ACHN (cell line): ENCODE data around the gene TRA2B.
"Not testable (repeated sequence)": the region's sequence is repeated elsewhere in the genome, so short reads cannot be mapped to it uniquely, and the experiment has no call there.

Experiments
- DNase-seq: peaks from one replicate; pipeline ENCODE4 v3.0.0-alpha.2; 2015
- in situ Hi-C: cut with HindIII; loops from 2 replicates; pipeline ENCODE4 v1.10.0; 2017; ENCODE audit warnings: low sequenced_read_pairs, low pct_ligation_motif_present, low pct_unique_long_range_greater_than_20kb

Gene TRA2B

DNA sequence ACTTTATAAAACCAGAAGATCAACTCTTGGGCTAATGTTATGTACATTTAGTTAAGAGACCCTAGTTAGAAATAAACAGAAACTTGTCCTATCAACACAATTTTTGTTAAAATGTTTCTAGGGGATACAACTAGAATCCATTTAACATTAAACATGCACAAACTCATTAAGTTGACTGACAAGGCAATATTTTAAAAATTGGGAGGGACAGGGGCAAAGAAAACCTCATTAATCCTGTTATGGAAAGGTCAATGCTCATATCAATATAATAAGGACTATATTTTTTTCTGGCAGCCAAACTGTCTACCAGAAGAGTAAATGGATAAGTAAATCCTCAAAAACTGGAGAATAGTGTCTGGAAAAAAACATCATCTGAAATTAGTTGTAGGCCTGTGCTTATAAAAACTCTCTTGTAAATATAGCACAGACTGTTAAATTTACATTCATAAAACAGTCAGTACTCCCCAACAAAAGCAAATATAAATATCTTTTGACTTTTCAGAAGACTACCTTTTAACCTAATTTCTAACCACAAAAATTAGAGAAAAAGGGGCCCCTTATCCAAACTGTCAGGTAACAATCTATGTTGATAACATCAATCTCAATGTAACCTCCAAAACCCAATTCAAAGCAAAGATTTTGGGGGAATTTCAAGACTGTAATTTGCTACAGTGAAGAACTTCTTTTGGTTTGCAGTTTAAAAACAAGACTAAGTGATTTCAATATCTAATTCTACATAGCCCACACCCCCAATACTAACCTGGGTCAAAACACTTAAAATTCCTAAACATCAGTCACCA, 4.2 kb downstream of the TRA2B start:
- no peak for DNase-seq
- in situ Hi-C loops: no loop called here

DNA sequence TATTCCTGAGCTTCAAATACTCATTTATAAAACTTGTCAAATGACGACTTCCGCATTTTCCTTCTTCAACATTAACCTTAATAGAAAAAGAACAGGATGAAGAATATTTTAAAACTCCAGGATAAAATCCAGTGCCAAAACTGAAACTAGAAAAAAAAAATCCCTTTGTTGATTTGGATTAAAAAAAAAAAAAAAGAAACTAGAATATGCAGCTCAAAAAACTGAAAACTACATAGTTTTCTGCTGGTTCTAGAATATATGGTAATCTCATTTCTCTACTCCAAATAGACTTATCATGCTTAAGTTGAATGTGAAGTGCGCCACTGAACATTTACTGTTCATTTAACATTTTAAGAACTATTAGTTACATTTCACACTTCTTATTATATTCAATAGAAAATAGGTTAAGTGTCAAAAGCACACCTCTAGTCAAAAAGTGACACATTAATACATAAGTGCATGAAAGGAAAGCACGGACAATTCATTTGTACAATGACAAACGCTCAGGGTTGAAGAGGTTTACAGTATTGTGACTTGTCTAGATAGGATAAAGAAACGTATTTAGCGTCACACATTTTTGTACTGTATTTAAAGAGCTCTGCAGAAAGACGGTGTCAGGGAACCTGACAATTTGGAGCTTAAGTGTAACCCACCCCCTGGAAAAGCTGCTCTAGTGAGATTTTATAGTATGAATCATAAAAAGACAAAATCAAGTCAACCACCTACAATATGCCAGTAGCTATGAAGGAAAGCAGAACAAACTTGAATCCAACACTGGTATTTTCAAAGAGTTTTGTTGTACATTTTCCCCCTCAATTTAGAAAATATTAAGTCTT, 5.8 kb downstream of the TRA2B start:
- DNase-seq: no peak
- in situ Hi-C loops: no loop called here

DNA sequence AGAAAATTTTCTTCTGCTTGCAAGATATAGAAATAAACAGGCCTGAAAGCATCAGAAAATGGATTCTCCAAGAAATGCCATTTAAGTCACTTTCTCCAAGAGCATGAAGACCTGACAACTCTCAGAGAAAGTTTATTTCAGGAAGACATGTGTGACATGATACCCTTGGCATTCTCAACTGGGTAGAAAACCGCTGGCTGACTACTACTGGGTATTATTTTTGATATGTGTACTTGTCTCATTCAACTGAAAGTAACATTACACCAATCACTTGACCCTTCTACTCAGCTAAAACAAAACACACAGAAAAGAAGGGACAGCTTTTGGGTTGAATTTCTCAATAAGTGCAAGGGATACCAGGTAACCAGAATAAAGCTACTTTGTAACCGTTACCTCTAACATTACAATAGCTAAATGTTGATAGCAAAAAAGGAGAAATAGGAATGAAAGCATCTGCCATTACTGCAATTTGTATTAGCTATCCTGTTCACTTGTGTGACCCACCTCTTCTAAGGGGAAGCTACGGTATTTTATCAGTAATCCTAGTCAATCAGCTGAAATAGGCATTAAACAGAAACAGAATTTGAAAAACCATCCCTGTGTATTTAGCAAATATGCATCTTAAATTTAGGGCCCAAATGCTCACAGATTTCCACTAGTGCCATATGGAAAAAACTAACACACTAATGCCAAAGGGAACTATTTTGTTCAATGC, 7.3 kb downstream of the TRA2B start:
- in situ Hi-C loops: no loop called here
- no peak for DNase-seq

DNA sequence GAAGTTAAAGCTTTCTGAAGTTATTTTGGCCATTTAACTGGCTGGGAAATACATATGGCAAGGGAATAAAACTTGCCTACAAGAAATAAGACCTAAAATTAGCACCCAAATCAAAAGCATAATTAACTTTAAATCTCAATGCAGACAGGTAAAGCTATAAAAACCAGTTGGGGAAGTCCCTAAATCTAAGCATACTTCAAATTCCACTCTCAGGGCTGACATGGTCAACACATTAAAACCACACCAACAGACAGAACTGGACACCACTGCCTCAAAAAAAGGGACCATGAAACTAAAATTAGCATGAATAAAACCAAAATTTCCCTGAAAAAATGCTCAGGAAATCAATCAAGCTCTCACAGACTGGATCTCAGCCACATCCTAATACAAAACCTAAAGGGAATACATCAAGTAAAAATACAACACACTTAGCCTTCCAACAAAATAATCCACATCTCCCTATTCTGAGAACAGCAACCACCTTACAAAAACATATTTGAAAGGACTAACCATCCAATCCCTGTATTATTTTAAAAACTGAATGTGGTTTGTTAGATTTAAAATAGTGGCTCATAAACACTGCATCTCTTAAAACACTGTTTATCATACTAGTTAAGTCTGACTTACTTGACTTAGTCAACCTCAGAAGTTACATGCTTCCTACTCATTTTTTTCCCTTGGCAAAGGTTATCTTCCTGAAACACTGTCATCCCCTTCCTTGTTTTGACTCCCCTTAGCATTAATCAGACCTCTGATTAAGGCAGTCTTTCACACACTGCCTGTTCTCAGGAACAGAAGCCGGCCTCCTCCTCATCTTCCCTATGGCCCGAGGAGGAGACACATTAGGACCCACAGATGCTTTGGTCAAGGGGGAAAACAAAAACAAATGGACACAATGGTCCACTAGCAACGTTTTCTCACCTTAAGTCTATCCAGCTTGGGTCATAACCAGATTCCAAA, 8.3 kb downstream of the TRA2B start:
- in situ Hi-C loops: no loop called here
- DNase-seq: no peak

DNA sequence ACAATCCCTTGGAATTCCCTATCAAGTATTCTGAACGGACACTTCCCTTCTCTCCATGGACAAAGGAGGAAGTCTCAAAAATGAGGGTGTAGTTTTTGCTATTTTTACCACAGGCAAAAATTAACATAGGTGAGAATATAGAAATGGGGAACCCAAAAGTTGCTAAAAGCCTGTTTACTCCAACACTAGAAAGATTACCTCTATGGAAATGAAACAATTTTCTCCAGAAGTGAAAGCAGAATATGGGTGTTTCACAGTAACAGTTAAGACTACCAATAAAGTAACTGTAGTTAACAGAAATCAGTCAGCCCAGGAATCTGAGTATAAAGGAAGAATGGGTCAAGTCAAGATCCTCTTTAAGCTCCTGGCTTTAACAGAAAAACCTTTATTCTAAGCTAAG, 9.3 kb downstream of the TRA2B start:
- no peak for DNase-seq
- in situ Hi-C loops: no loop called here

DNA sequence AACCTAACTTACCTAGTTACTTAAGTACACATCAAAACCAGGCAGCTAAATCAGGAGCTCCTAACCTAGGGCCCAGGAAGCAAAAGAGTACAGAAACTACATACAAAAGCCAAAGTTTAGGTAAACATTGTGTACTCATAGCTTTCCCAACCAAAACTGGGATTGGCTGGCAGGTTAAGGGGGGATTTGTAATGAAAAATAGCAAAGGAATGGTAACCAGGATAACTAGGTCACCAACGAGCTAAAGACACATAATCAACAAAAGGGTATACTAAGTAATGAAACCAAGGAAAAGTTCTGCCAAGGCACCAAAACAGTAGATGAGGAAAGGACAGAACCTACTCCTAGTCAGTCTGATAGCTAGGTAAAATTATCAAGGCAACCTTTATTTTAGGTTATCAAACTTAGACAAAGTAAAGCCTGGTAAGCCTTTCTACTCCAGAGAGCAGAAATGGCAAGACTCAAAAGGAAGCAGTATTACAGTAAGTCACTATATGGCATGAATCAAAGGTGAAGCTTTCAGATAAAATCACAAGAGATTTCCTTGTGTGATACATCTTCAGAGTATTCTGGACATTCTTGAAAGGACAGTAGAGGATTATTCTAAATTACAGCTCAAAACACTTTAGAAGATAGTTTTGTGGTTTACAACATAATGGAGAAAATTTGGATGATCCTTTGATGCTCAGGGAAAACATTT, 10.2 kb downstream of the TRA2B start:
- in situ Hi-C loops: no loop called here
- no peak for DNase-seq

DNA sequence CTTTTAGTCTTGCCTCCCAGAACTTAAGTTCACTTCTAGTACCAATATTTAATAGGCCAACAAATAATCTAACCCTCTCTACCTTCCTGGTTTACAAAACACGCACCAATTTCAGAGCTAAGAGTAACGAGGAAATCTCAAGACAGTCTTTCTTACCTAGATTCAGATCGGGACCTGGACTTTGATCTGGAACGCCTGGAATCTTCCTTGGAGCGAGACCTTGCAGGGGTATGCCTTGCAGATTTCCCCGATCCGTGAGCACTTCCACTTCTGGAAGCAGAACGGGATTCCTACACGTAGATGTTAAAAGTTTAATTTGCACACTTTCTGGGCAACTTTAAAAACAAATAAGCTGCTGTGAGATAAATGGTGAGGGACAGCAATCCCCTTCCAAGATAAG, 11.4 kb downstream of the TRA2B start:
- no peak for DNase-seq
- in situ Hi-C loops: no loop called here

DNA sequence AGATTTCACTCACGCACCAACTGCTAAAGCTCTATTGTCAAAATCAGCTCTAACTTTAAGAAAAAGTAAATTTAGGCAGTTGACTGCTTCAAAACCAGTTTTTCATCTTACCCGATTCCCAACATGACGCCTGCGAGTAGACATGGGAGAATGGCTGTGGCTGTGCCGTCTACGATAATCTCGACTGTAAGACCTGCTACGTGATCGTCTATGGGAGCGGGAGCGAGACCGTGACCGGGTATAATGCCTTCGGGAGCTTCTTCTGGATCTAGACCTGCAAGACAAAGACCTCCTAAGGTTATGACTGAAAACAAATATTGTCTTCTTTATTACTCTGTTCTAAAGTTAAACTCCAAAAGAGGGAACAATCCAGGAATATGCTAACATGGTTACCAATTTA, 12.5 kb downstream of the TRA2B start:
- in situ Hi-C loops: no loop called here
- DNase-seq: no peak

DNA sequence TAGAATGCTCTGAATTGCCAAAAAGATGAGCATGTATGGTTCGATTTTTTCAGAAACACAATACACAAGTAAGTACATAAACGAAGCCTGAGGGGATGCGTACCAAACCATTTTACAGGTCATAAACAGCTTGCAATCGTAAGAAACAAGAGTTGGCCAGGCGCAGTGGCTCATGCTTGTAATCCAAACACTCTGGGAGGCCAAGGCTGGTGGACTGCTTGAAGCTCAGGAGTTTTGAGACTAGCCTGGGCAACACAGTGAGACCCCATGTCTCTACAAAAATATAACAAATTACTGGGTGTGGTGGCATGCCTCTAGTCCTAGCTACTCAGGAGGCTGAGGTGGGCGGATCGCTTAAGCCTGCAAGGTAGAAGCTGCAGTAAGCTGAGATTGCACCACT, 13.4 kb downstream of the TRA2B start:
- in situ Hi-C loops: no loop called here
- DNase-seq: no peak

DNA sequence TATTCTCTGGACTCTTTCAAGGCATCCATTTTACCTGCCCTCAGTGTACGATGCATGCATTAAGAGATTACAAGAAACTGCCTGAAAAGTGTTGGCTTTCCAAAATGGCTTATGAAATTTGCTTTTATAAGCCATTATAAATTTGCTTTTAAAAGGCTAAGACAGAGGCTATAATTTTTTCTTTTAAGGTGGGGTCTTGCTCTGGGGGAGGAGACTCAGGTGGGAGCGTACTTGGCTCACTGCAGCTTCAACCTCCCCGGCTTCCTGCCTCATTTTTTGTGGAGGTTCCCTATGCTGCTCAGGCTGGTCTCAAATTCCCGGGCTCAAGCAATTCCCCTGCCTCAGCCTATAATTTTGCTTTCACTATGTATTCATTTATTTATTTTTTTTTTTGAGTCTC, 17.6 kb downstream of the TRA2B start:
- in situ Hi-C loops: no loop called here
- DNase-seq: no peak

DNA sequence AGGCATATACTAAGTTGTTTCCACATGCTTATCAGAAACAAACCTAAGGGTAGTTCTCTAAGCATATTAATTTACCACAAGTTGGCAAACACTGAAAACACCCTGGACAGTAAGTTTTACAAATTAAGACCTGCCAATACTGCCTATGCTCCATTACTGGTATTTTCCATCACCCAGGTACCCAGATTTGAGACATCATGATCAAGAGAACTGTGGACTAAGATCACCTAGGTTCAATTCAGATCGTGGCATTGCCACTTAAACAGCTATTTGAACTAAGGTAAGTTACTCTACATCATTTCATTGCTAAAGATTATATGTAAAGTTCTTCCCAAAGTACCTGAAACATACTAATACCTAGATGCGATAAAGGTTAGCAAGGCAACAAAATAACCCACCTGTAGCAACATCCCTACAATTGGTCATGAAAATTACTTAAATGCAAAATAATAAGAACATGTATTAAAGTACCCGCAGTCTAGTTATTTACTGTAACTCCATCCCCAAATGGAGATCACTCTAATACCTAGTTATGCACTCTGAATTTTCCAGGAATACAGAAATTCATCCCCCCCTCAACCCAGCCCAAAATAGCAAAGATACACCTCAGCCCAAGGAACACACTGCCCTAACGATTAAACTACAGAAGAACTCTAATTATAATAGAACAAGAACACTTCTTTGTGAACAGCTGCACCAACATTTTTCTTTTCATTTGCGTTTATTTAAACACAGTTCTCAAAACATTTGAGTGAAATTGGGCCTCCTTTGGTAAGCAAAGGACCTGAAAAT, 21.6 kb downstream of the TRA2B start:
- in situ Hi-C loops: no loop called here
- DNase-seq: no peak

DNA sequence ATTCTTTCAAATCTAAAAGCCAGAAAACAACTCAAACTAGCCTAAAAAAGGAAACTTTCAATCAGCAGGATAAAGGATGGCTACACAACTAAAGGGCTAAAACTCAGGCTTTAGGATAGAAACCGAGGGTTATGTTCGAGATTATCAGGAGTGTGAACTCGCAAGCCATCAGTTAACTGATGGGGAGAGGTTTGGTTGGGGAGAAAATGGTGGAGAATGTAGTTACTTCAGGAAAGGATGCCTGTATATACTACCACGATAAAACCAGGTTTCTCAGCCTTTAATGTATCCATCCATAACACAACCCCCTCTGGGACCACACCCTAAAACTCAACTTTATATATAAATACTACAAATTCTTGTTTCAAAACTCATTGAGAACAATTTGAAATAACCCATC, 22.2 kb downstream of the TRA2B start:
- no peak for DNase-seq
- in situ Hi-C loops: no loop called here

DNA sequence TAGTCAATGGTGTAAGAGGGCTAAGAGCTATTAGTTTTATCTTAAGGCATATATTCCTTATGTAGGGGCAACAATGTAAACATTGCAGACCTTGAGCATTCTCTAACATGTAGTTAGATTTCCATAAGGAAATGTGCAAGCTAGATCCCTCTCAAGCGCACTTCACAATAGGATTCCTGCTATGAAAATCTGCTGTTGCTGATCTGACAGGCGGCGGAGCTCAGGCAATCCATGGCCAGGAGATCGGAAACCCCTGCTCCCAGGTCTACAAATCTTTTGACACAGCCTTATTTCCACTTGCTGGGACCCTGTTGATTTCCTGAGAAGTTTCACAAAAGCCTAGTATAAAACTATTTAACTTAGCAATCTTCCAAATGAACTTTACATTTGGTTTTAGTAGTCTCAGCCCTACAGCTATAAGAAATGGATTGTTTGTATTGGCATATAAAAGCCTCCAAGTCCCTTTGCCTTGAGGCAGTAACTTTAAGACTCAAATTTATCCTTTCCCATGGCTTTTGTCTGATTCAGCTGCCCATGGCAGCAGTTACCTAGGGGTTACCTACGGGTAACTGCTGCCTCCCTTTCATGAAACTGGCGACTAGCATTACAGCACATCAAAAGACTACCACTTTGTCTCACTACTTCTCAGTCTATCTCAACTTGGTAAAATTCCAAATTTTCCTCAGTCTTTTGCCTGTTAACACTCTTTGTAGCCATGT, 22.7 kb downstream of the TRA2B start:
- no peak for DNase-seq
- in situ Hi-C loops: no loop called here

DNA sequence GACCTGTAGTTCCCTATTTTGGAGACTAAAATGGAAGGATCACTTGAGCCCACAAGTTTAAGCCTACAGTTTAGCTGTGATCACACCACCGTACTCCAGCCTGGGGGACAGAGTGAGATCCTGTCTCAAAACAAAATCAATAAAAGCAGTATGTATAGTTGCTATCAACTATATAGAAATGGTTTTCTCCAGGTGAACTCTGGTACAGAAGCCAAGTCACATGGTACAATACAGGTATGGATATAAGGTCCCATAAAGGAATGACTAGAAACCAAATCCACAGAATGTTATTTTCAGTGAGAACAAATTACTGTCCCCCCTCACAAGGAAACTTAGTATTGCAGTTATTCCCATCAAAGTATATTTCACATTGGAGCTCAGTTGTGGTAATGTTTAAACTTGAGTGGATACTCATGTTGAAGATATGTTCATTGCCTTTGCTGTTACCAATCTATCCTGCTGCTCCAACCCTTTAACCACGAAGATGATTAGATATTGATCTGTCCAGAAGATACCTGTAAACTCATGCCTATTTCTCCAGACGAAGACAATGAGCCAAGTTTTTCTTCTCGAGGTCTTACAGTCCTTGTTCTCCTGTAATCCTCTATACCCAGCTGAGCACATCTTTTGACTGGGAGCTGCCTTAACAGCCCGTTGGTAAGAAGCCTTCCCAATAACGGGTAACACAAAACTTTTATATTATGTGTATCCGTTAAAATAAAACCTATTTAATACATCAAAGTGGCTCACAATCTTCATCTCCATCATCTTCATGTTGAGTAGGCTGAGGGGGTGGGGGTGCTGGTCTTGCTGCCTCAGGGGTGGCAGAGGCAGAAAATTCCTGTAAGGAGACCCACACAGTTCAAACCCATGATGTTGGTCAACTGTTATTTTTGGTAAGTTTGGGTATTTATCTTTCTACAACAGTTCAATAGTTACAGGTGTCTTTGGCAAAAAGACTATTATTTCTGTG, 24.6 kb downstream of the TRA2B start:
- no peak for DNase-seq
- in situ Hi-C loops: no loop called here

DNA sequence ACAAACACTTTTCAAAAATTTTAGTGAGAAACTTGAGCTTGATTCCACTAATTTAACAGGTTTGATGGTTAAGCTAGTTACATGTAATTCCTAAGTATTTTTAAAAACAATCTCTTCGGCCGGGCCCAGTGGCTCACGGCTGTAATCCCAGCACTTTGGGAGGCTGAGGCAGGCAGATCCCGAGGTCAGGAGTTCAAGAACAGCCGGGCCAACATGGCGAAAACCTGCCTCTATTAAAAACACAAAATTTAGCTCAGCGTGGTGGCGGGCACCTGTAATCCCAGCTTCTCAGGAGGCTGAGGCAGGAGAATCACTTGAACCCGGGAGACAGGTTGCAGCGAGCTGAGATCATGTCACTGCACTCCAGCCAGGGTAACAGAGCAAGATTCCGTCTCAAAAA, 25.3 kb downstream of the TRA2B start:
- no peak for DNase-seq
- in situ Hi-C loops: no loop called here

DNA sequence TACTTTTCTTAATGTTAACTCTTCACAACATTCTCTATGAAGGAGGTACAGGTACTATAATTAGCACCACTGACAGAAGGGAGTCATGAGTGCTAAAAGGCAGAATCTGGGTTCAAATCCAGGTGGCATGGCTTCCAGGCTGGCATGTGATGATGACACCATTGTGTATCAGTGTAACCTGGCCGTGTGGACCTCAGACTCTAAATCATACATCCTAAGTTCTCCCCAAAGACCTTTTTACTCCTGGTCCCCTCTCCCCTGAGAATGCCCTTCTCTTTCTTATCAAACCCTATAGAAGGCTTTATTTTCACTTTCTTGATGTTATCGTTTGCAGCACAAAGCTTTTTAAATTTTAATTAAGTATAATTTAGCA, 26.8 kb downstream of the TRA2B start:
- DNase-seq, in situ Hi-C loops: not testable (repeated sequence)
